ENCODE results near the gene UBE2U. TPM values are rescaled to one million over a fixed set of nuclear protein-coding genes. Genes with fewer than 3 reads are reported as not detected.

The UBE2U gene
- total and polyA plus RNA-seq, 2 of the 8 experiments (the other 6 are each of a cell fraction or from before 2014, with no cell fraction given), result not detected

- POLR2A ChIA-PET (ENCODE audit: partially characterized antibody), result no interaction called here
- H3K4ac ChIP-seq (replicated peaks; ENCODE audit: insufficient read length, low read depth, low read length), result no peak overlapping the region
- H2BK15ac ChIP-seq (ENCODE audit: low read length), result no peak overlapping the region
- H3K9me3 ChIP-seq (ENCODE audit: insufficient read depth in 2 of 2, low read depth in 1 of 2, low read length in 1 of 2), result peaks cover 9 to 11% of the 10 kb centered on the region in 2 experiments; a peak in 2 of 4 replicates
- H4K5ac ChIP-seq (ENCODE audit: insufficient read length, low read depth, low read length), result no peak overlapping the region
- H3K56ac ChIP-seq (replicated peaks; ENCODE audit: insufficient read length, low read depth, low read length), result no peak overlapping the region
- H3K36me3 ChIP-seq (ENCODE audit: control insufficient read depth in 2 of 4, insufficient read depth in 4 of 4, low read length in 3 of 4), result peaks cover under 1 to 42% (median 18%) of the 10 kb centered on the region in 4 experiments; a peak in 5 of 8 replicates
- H4K8ac ChIP-seq (ENCODE audit: extremely low read depth, insufficient read depth, low read length), result no peak overlapping the region
- H2BK12ac ChIP-seq (ENCODE audit: low read depth, low read length), result no peak overlapping the region
- no peak overlapping the region for H3K4me2 ChIP-seq (ENCODE audit: insufficient read depth in 1 of 2, low read depth in 2 of 2, low read length in 2 of 2)
- H3K27ac ChIP-seq (ENCODE audit: low read depth, low read length), result no peak overlapping the region
- H3K79me2 ChIP-seq (ENCODE audit: control insufficient read depth in 1 of 2, insufficient read depth in 2 of 2, low read length in 2 of 2), result no peaks in the 10 kb centered on the region
- no peaks in the 10 kb centered on the region for H4K20me1 ChIP-seq (replicated peaks in 1 of 2; ENCODE audit: control insufficient read depth in 1 of 2, insufficient read depth in 2 of 2, low read length in 2 of 2)
- DNase-seq (ENCODE audit: low read depth in 1 of 2, low spot score in 2 of 2), result no peak
- no peak overlapping the region for H2BK20ac ChIP-seq (ENCODE audit: low read length)
- no peaks in the 10 kb centered on the region for H3K27me3 ChIP-seq (replicated peaks in 1 of 4; ENCODE audit: control insufficient read depth in 3 of 4, extremely low read depth in 1 of 4, insufficient read depth in 3 of 4, low read length in 3 of 4)
- no peaks in the 10 kb centered on the region; a peak in 1 of 7 replicates for H3K4me1 ChIP-seq (replicated peaks in 1 of 4; ENCODE audit: control insufficient read depth in 3 of 4, insufficient read depth in 4 of 4, low read length in 3 of 4)
- no peak overlapping the region for H3K9ac ChIP-seq (replicated peaks in 1 of 4; ENCODE audit: extremely low read depth in 1 of 4, low read depth in 3 of 4, low read length in 3 of 4)
- WGBS, 2 experiments (ENCODE audit: extremely low coverage in 1 of 2, insufficient coverage in 1 of 2, insufficient read length in 1 of 2, insufficient replicate concordance in 2 of 2, low coverage in 1 of 2, low lambda C conversion rate in 2 of 2, missing lambda C conversion rate in 1 of 2), result 87% methylated on average over 2 of the region's 2 CpGs; no CpG with 5 or more reads in 1 of the 2 experiments
- no peak overlapping the region for H2BK5ac ChIP-seq (ENCODE audit: low read depth, low read length)
- no peak overlapping the region for H3K18ac ChIP-seq (ENCODE audit: extremely low read depth, low read length)
- H3K79me1 ChIP-seq (ENCODE audit: low read depth, low read length), result no peaks in the 10 kb centered on the region
- H2AFZ ChIP-seq (ENCODE audit: low read length), result no peak overlapping the region
- no peak overlapping the region for H3K23ac ChIP-seq (ENCODE audit: insufficient read length)
- H4K91ac ChIP-seq (replicated peaks; ENCODE audit: insufficient read length, low read length), result no peak overlapping the region
- no peak for FAIRE-seq
- no peak overlapping the region for H2AK5ac ChIP-seq (ENCODE audit: low read depth, low read length)
- CTCF ChIA-PET (ENCODE audit: partially characterized antibody), result interaction anchor here (1.2 to 1.9 kb wide), 3 partner anchors 249 to 492 kb away, joined by 3 to 5 read pairs (median 3); no protein-coding TSS in a partner anchor
- H3K14ac ChIP-seq (ENCODE audit: insufficient read length), result no peak overlapping the region
- no peaks in the 10 kb centered on the region for H3K23me2 ChIP-seq (ENCODE audit: low read depth, low read length)
- no peak overlapping the region for H2BK120ac ChIP-seq (replicated peaks; ENCODE audit: low read depth, low read length)
- no peak overlapping the region for H3K4me3 ChIP-seq (ENCODE audit: extremely low read depth in 1 of 4, insufficient read depth in 2 of 4, low read depth in 3 of 4, low read length in 4 of 4)
- TF ChIP-seq TEAD4 (IDR thresholded peaks at IDR 0.05; ENCODE audit: low read depth, low read length) (no peak), RNF2 (IDR thresholded peaks at IDR 0.05; ENCODE audit: borderline replicate concordance, low read depth, low read length, missing control alignments, poor library complexity, severe bottlenecking) (no peak), BCL11A (IDR thresholded peaks at IDR 0.05; ENCODE audit: low read depth in 2 of 2, low read length in 2 of 2) (no peak), EP300 (IDR thresholded peaks at IDR 0.05; ENCODE audit: borderline replicate concordance in 1 of 2, low read depth in 2 of 2, low read length in 2 of 2) (no peak), BRCA1 (IDR thresholded peaks at IDR 0.05; ENCODE audit: low read depth, low read length) (no peak), KDM4A (IDR thresholded peaks at IDR 0.05; ENCODE audit: low read depth, low read length, severe bottlenecking) (no peak), TAF1 (IDR thresholded peaks at IDR 0.05; ENCODE audit: low read depth, low read length) (no peak), EGR1 (IDR thresholded peaks at IDR 0.05; ENCODE audit: borderline replicate concordance, low read depth, low read length) (no peak), HDAC6 (IDR thresholded peaks at IDR 0.05; ENCODE audit: low read depth, low read length) (no peak), SIRT6 (IDR thresholded peaks at IDR 0.05; ENCODE audit: low read length) (no peak), FOSL1 (IDR thresholded peaks at IDR 0.05; ENCODE audit: insufficient read depth, low read depth, low read length) (no peak), POU5F1 (IDR thresholded peaks at IDR 0.05; ENCODE audit: low read depth, low read length) (no peak), NRF1 (IDR thresholded peaks at IDR 0.05; ENCODE audit: low read depth, low read length) (no peak), CEBPB (IDR thresholded peaks at IDR 0.05; ENCODE audit: low read depth, low read length) (no peak), ZNF274 (IDR thresholded peaks at IDR 0.05; ENCODE audit: borderline replicate concordance, extremely low read depth, low read length) (no peak)
These were observed 36.2 kb upstream of the UBE2U start for GRCh38 chr1:64167176-64167575.
